HG02884 (cell line): ENCODE measurements around the gene NFE2.
A peak's percentile ranks its signal among the peaks of the same experiment; 100 is the strongest.
"Not testable (repeated sequence)": the region's sequence is repeated elsewhere in the genome, so short reads cannot be mapped to it uniquely, and the experiment has no call there.

Experiments used
- ATAC-seq: cut with Tn5 transposase; IDR thresholded peaks from one replicate; pipeline ENCODE4 v1.9.1; 2021; ENCODE audit warnings: mild to moderate bottlenecking, moderate library complexity; ENCODE audit not compliant: unreplicated experiment

NFE2 gene

DNA sequence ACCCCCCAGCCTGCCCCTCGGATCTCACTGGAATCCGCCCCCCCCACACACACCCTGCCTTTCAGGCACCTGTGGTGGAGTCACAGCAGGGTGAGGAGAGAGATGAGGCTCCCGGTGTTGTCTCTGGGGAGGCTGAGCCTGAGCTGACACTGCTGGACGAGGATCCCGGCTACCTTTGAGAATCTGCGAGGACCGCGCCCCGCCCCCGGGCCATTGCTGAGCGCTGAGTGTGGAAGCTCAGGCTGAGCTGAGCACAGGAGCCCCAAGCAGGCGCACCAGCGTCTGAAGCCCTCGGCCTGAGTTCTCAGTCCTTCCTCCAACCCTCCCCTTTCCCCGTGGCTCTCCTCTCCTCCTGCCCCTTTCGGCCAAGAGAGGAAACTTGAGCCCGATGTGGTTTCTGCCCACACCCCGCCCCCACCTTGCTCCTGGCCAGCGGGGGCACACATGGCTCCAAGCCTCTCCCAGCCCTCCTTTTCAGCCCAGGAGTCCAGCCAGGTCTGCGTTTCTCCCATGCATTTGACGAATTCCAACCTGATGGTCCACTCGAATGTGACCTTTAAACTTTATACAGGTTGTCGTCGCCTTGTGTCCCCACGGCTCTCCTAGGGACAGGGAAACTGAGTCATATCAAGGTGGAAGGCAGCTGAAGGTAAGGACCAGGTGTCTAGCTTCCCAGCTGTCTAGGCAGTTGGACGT is at the start of gene NFE2:
Gene NFE2, minus strand, starts transcription at position 284 of the 696 bp plus-strand sequence. CDS start 5,767 bp downstream, outside the sequence.
- ATAC-seq: no peak

DNA sequence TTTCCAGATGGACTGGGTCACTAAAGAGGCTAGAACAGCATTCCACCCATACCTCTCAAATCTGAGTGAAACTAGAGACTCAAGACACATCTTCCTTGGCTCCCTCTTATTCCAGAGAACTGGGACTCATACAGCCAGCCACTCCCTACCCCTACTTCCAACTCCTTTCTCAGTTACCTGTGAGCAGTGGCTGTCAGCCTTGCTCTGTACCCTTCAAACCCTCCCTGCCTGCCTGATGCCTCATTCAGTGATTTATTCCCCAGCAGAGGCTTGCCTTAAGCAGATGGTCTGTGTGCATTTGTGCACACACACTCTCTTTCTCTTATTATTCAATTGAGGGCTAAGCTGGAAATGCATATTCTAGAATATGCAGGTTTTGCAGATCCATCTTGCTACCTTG is 48.9 kb upstream of the NFE2 start:
- no peak for ATAC-seq

DNA sequence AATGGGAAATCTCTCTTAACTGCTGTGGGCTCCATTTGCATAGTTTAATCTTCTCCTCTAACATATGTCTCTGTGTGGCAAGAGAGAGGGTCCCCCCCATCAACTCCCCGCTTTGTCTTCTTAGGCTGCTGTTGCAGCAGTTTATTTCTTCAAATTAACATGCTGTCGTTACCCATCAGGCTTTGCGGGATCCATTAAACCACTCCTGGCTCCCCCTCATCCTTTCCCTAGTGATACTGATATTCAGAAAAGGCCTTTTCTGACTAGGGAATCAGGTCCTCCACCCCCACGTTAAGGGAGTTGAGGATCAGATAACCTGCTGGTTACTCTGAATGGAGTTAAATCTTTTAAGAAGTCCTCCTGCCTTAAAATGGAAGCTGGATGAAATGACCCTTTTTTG is 48.2 kb upstream of the NFE2 start:
- no peak for ATAC-seq

DNA sequence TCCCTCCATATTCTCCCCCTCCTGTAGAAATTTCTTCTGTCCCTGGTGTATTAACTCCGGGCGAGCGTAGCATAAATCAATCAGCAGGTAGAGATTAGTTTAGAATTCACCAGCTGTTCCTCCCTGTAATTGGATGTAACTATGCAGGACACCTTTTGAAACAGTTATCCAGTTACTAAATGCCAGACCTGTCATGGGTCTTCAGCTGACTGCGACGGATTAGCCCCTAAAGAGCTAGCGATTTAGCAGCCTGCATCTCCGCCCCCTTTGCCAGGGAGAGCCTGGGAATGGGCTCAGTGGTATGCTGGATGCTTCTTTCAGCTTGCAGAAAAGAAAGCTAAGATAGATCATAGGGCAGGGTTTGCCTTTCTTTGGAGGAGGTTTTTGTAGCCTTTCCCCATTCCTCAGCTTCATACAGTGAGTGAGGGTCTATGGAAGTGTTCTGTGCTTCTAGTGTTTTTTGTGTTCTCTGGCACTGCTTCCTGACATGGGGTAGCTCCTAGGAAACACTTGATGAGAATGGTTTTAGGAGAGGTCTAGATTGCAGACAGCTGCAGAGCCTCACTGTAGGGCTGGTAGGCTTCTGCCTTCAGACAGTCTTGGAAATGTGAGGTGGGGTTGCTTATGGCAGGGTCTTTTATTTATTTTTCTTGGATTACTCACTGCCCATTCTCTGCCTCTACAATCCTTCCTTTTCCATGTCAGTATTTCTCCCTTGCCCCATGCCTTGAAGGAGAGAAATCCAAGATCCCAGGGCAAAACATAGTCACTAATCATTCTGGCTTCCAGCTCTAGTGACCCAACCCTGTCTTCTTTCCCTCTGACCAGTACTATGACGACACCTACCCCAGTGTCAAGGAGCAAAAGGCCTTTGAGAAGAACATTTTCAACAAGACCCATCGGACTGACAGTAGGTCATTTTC is 40.8 kb upstream of the NFE2 start:
- no peak for ATAC-seq

DNA sequence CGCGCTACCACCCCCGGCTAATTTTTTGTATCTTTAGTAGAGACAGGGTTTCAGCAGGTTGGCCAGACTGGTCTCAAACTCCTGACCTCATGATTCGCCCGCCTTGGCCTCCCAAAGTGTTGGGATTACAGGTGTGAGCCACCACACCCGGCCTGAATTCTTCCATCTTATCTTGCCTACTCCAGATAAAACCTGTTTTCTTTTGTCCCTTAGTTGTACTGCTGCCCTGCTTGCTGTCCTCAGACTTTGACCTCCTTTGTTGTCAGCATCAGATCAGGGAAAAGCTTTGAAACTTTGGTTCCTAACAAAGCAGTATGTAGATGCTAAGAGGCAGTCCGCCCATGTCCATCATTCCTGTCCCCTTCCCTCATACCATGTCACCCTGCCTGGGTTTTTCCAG is 40.0 kb upstream of the NFE2 start:
- no peak for ATAC-seq

- no peak for ATAC-seq
Observed at GRCh38 chr12:54338698-54339296, 38.0 kb upstream of the NFE2 start.

DNA sequence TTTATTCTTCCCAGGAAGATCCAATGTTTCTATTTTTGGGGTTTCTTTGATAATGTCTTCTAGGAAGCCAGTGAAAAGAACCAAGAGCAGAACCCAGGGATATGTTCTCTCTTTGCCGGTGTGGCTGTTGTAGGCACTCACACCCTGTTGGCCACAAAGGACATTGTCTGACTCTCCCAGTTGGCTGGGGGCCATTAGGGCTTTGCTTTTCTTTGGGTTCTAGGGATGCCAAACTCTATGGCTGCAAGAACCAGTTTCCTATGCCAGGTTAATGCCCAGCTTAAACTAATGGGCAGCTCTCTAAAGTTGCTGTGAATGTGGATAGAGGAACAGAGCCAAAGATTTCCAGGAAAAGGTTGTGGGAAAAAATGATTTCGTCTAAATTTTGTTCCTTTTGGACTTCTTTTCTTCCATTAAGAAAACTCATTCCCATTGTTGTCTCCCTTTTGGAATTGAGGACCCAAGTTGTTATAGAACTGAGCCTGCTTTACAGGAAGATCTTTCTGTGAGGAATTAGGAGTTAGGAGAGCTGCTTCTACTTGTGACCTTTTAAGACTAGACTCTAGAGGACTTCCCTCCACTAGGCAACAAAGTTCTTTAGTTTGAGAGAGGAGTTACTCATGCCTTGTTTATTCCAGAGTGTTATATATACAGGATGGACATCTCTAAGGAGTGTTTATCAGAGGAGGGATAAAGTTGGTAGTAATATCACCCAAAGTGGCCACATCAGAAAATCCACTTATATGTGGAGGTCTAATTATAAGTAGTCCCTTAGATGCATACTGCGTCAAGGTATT is 37.2 kb upstream of the NFE2 start:
- no peak for ATAC-seq

GRCh38 chr12:54337280-54337842 is 36.5 kb upstream of the NFE2 start:
- ATAC-seq: no peak

GRCh38 chr12:54333420-54334034 is 32.7 kb upstream of the NFE2 start:
- no peak for ATAC-seq

DNA sequence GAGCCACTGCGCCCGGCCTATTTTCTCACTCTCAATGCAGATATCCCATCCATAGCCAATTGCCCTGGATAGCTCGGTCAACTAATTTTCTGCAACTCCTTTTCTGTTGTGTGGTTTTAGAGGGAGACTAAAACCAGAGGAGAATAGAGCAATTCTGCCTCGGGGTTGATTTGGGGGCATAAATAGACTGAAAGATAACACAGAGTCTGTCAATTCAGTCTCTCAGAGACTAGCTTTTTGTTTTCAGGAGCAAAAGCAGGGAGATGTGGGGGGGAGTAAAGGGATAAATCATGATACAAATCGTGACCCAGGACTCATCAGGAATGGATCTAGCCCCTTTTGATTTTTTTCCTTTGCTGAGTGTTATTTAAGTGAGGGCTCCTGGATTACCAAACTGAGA is 30.6 kb upstream of the NFE2 start:
- no peak for ATAC-seq

GRCh38 chr12:54330442-54330841 is 29.6 kb upstream of the NFE2 start:
- no peak for ATAC-seq

DNA sequence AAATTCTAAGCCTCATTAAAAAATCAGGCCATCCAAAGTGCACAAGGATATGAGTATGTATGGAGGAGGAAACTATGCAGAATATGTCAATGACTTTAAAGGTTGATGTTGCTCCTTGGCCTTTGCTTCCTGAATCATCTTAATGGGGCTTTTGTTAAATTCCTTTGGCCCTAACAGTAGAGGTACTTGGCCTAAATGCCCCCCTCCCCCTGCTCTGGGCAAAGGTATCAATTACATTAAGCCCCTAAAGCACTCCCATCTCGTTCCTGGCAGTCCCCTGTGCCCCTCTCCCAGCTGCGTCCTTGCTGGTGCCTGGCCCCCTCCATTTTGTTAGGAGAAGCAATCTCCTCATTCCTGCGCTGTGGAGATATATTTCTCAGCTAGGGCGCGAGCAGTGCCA is 28.9 kb upstream of the NFE2 start:
- ATAC-seq: no peak

DNA sequence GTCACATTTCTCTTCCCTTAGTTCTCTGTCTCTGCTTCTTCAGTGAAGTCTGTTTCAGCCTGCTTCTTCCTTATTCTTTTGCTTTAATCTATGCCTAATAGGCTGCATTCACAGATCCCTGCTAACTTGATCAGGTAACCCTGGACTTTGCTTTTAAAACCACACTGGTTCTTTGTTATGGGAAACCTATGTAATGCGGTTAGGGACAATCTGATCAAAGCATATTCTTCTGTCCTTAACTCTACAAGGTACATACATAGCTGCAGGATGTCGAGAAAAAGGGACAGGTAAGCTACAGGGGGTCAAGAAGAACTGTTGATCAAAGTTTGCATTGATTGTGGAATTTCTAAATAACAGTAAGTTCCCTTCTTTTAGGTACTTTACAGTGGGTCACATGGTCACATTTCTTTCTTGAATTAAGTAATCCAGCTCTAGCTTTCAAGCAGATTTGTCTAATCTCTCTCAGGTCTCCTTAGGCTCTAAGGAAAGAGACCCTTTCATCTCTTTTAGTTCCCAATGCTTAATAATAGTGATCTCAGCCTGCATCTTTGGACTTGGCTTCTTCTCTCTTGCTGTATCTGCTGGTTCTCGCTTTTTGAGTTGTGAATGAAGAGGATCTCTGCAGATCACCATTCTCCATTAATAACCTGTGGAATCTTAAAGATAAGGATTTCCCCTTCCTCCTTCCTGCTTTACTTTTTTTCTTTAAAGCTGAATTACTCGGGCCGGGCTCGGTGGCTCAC is 28.0 kb upstream of the NFE2 start:
- ATAC-seq: no peak

DNA sequence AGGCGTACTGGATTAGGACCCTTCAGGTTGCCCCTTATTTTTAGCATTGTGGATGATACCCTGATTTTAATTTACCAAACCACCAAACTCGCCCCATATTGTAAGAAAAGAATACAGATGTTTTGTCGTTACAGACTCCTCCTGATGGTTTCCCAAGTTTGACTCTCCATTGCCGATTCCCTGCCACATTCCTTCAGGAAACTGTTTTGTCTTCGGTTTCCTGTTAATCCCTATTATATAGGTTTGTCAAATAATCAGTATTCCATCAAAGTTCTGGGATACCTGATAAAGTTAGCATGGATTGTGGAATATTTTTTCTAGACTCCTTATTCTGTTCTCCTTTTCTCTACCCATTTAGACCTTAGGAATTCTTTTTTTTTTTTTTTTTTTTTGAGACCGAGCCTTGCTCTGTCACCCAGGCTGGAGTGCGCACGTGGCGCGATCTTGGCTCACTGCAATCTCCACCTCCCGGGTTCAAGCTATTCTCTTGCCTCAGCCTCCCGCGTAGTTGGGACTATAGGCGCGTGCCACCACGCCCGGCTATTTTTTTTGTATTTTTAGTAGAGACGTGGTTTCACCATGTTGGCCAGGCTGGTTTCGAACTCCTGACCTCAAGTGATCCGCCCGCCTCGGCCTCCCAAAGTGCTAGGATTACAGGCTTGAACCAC is 24.8 kb upstream of the NFE2 start:
- not testable (repeated sequence) for ATAC-seq

- peak; percentile 97 for ATAC-seq
Observed at GRCh38 chr12:54324617-54325441, 24.0 kb upstream of the NFE2 start, which contains the start of gene COPZ1. Gene COPZ1, plus strand, starts transcription at chr12:54325131. Its CDS starts 33 bp downstream, at chr12:54325164.

DNA sequence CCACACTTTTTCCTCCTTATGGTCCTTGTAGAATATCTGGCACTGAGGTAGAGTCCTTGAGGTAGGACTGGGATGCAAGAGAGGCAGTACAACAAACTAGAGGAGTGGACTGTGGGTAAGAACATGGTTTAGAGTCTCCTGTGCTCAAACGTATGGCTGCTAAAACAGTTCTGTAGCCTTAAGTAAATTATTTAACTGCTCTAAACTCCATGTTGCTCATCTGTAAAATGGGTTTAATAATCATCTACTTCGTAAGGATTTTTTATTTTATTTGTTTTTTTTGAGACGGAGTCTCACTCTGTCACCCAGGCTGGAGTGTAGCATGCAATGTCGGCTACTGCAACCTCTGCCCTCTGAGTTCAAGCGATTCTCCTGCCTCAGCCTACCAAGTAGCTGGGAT is 20.5 kb upstream of the NFE2 start:
- no peak for ATAC-seq

GRCh38 chr12:54312309-54312708 is 11.5 kb upstream of the NFE2 start:
- not testable (repeated sequence) for ATAC-seq

DNA sequence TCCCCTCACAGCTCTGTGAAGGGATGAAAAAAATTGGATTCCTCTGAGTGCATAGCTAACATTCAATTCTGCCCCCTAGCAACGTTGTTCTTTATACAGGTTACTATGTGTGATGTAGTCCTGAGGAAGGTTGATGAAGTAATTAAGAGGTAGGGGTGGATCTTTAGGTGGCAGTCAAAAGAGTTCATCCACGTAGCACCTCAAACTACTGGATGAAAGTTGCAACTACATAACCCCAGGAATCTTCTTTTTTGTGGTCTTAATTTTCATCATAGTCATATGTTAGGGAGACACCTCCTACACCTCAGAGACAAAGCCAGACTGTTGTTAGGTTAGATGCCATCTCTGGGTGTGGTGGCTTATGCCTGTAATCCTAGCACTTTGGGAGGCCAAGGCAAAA is 10.2 kb upstream of the NFE2 start:
- no peak for ATAC-seq
